PC-3 (cell line): ENCODE results near the gene PARD6A. TPM values are rescaled to one million over a fixed set of nuclear protein-coding genes. Genes with fewer than 3 reads are reported as not detected.

Experiments
- ATAC-seq: fragments of 200-7000 bp; cut with Tn5 transposase; 2 replicates; pipeline ENCODE4 v1.9.1; 2020; ENCODE audit warnings: mild to moderate bottlenecking, moderate library complexity
- BruUV-seq: library from RNA; stranded (reverse); fragments of 400-500 nt; replicated peaks from 2 replicates; lab custom pipeline; 2021; lab: Mats Ljungman, UMichigan
- CTCF ChIA-PET: fragments of 300-600 bp; sonication (Branson Sonifier 250); formaldehyde crosslinking; loops from one replicate; lab custom pipeline; 2022; ENCODE audit warnings: antibody characterized with exemption; lab: Charles Lee
- POLR2A ChIA-PET: fragments of 300-600 bp; sonication (Branson Sonifier 250); formaldehyde crosslinking; loops from one replicate; lab custom pipeline; 2022; ENCODE audit warnings: antibody characterized with exemption; ENCODE audit not compliant: unreplicated experiment; lab: Charles Lee
- DNase-seq: peaks from one replicate; pipeline ENCODE4 v3.0.0-alpha.2; 2015
- H2AFZ ChIP-seq: fragments of 300-600 bp; sonication (generic); 2 replicates; pipeline ENCODE4 v1.6.0; 2016; ENCODE audit warnings: antibody characterized with exemption, low read length
- H3F3A ChIP-seq: fragments of 300-600 bp; sonication (generic); one replicate; pipeline ENCODE4 v1.6.0; 2017; ENCODE audit warnings: antibody characterized with exemption, low read length, control low read depth, mild to moderate bottlenecking; ENCODE audit not compliant: unreplicated experiment
- H3K27ac ChIP-seq: fragments of 300-600 bp; sonication (generic); 2 replicates; pipeline ENCODE4 v1.5.1; 2016; ENCODE audit warnings: mild to moderate bottlenecking, low read length
- H3K27me3 ChIP-seq: fragments of 300-600 bp; sonication (generic); 2 replicates; pipeline ENCODE4 v1.6.1; 2016; ENCODE audit warnings: low read length, mixed read lengths
- H3K36me3 ChIP-seq: fragments of 300-600 bp; sonication (generic); 2 replicates; pipeline ENCODE4 v1.6.1; 2016; ENCODE audit warnings: low read depth, mixed run types, low read length, mixed read lengths
- H3K4me1 ChIP-seq: fragments of 300-600 bp; sonication (generic); 2 replicates; pipeline ENCODE4 v1.5.1; 2016; ENCODE audit warnings: low read length; ENCODE audit not compliant: insufficient read depth
- H3K4me2 ChIP-seq: fragments of 300-600 bp; sonication (generic); 2 replicates; pipeline ENCODE4 v1.6.0; 2016; ENCODE audit warnings: low read length
- H3K4me3 ChIP-seq: fragments of 300-600 bp; sonication (generic); 2 replicates; pipeline ENCODE4 v1.5.1; 2016; ENCODE audit warnings: mild to moderate bottlenecking, low read length, mixed read lengths
- H3K79me2 ChIP-seq: fragments of 300-600 bp; sonication (generic); 2 replicates; pipeline ENCODE4 v1.6.1; 2017; ENCODE audit warnings: low read length, mixed read lengths
- H3K9ac ChIP-seq: fragments of 300-600 bp; sonication (generic); 2 replicates; pipeline ENCODE4 v1.6.0; 2016; ENCODE audit warnings: mild to moderate bottlenecking, low read length
- H3K9me2 ChIP-seq: fragments of 300-600 bp; sonication (generic); replicated peaks from 2 replicates; pipeline ENCODE4 v1.6.1; 2016; ENCODE audit warnings: mixed run types, low read length, mixed read lengths
- H3K9me3 ChIP-seq: fragments of 300-600 bp; sonication (generic); 2 replicates; pipeline ENCODE4 v1.6.1; 2016; ENCODE audit warnings: low read length, mixed read lengths
- H4K20me1 ChIP-seq: fragments of 300-600 bp; sonication (generic); 2 replicates; pipeline ENCODE4 v1.6.1; 2016; ENCODE audit warnings: low read length, mixed read lengths
- EZH2 ChIP-seq: fragments of 300-600 bp; sonication (generic); IDR thresholded peaks from one replicate; pipeline ENCODE4 v1.6.1; 2017; ENCODE audit warnings: antibody characterized with exemption, mild to moderate bottlenecking, low read length; ENCODE audit not compliant: unreplicated experiment
- EZH2phosphoT487 ChIP-seq: fragments of 300-600 bp; sonication (generic); IDR thresholded peaks from 2 replicates; pipeline ENCODE4 v1.6.1; 2018; ENCODE audit warnings: mild to moderate bottlenecking, antibody characterized with exemption, low read length, borderline replicate concordance
- intact Hi-C: fragments of 100-400 bp; cut with micrococcal nuclease; formaldehyde crosslinking; loops from 2 replicates; pipeline ENCODE4 v1.9.0; 2023
- total RNA-seq: library from RNA; depleted of rRNA; stranded (reverse); fragments of >200 nt; gene quantifications from 2 replicates; pipeline ENCODE4 v1.2.3, GENCODE V29; 2014
- TF ChIP-seq, protein P1 (sequence below): fragments of 300-600 bp; sonication (generic); conservative IDR thresholded peaks from 2 replicates; pipeline ENCODE4 v1.5.1; 2017; ENCODE audit warnings: antibody characterized with exemption, low read depth, mild to moderate bottlenecking, low read length

PARD6A gene
- total RNA-seq, 1 experiment from 2014 or later = 15.1 TPM

DNA sequence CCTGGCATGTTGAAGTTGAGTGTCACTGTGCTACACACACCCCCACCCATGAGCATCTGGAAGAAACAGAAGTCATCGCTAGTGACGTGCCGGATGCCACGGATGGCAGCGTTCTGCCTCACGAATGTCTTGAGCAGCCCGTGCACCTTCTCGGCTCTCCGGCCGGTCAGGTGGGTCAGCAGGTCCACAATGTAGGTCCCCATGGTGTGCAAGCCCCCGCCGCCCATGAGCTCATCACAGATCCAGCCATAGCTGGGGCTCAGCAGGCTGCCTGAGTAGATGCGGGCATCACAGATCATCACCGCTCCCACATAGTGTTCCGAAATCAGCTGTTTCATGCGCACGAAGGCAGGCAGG lies 14.8 kb downstream of the PARD6A start:
- H3K36me3 ChIP-seq = no peaks in the 10 kb centered on the region
- TF ChIP-seq EZH2 (no peak), EZH2phosphoT487 (no peak)
- TF ChIP-seq, protein P1, sequence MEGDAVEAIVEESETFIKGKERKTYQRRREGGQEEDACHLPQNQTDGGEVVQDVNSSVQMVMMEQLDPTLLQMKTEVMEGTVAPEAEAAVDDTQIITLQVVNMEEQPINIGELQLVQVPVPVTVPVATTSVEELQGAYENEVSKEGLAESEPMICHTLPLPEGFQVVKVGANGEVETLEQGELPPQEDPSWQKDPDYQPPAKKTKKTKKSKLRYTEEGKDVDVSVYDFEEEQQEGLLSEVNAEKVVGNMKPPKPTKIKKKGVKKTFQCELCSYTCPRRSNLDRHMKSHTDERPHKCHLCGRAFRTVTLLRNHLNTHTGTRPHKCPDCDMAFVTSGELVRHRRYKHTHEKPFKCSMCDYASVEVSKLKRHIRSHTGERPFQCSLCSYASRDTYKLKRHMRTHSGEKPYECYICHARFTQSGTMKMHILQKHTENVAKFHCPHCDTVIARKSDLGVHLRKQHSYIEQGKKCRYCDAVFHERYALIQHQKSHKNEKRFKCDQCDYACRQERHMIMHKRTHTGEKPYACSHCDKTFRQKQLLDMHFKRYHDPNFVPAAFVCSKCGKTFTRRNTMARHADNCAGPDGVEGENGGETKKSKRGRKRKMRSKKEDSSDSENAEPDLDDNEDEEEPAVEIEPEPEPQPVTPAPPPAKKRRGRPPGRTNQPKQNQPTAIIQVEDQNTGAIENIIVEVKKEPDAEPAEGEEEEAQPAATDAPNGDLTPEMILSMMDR = no peak
- no peak overlapping the region for H3K9ac ChIP-seq
- no peaks in the 10 kb centered on the region for H3K79me2 ChIP-seq
- H3K4me3 ChIP-seq = no peak overlapping the region
- H3K9me3 ChIP-seq = no peaks in the 10 kb centered on the region
- H2AFZ ChIP-seq = no peak overlapping the region
- intact Hi-C loops = no loop called here
- ChIA-PET CTCF (no interaction called here), POLR2A (no interaction called here)
- DNase-seq = no peak
- no TSS peak for BruUV-seq
- H3K27ac ChIP-seq = no peak overlapping the region
- no peaks in the 10 kb centered on the region for H3K27me3 ChIP-seq
- H3F3A ChIP-seq = no peaks in the 10 kb centered on the region
- no peaks in the 10 kb centered on the region for H3K9me2 ChIP-seq
- H3K4me2 ChIP-seq = no peak overlapping the region
- no peaks in the 10 kb centered on the region for H4K20me1 ChIP-seq
- no peak for ATAC-seq
- peaks cover 5% of the 10 kb centered on the region for H3K4me1 ChIP-seq

DNA sequence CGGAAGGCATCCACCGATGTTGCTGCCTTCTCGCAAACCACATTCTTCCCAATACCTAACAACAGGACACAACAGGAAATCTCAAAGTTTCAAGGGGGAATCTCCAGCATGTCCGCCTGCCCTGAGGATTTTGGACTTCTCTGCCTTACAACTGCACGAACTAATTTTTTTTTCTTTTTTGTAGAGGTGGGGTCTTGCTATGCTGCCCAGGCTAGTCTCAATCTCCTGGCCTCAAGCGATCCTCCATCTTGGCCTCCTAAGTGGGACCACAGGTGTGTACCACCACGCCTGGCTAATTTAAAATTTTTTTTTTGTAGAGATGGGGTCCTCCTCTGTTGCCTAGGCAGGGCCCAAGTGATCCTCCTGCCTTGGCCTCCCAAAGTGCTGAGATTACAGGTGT lies 15.2 kb downstream of the PARD6A start:
- peak overlapping the region; percentile 37; the same call in 1 of the 2 replicates for H3K27ac ChIP-seq
- TF ChIP-seq EZH2phosphoT487 (no peak), EZH2 (no peak)
- TF ChIP-seq, protein P1 = no peak
- DNase-seq = no peak
- no peaks in the 10 kb centered on the region for H3F3A ChIP-seq
- H3K4me3 ChIP-seq = no peak overlapping the region
- ChIA-PET CTCF (no interaction called here), POLR2A (no interaction called here)
- H3K9me2 ChIP-seq = no peaks in the 10 kb centered on the region
- H2AFZ ChIP-seq = no peak overlapping the region
- no peaks in the 10 kb centered on the region for H3K9me3 ChIP-seq
- ATAC-seq = no peak
- no peaks in the 10 kb centered on the region for H3K27me3 ChIP-seq
- H3K36me3 ChIP-seq = no peaks in the 10 kb centered on the region
- H3K9ac ChIP-seq = no peak overlapping the region
- H3K4me1 ChIP-seq = peaks cover 5% of the 10 kb centered on the region
- H3K79me2 ChIP-seq = no peaks in the 10 kb centered on the region
- no TSS peak for BruUV-seq
- no peaks in the 10 kb centered on the region for H4K20me1 ChIP-seq
- intact Hi-C loops = no loop called here
- H3K4me2 ChIP-seq = no peak overlapping the region

DNA sequence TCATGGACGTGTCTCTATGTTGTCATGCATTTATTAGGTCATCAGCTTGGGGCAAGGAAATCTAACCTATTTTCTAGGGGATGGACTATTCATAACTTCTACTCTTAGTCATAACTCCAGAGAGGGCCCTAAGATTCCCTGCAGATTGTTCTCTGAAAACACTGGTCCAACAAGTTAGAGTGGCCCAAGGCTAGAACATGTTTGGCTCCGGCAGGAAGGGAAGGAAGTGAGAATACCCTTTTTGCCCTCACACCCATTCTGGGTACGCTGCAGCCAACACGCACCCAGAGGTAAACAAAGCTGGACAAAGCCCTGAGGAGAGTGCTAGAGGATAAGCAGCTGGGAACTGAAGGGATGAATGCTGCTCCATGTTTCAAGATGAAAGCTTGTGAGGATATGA lies 15.8 kb downstream of the PARD6A start:
- CTCF ChIA-PET = no interaction called here
- DNase-seq = peak; percentile 68
- Histone ChIP-seq H3K9me3 (no peaks in the 10 kb centered on the region), H3K4me3 (no peak overlapping the region), H3K4me1 (peaks cover 5% of the 10 kb centered on the region), H3K9ac (no peak overlapping the region), H3F3A (no peaks in the 10 kb centered on the region), H2AFZ (no peak overlapping the region), H4K20me1 (no peaks in the 10 kb centered on the region), H3K36me3 (no peaks in the 10 kb centered on the region), H3K9me2 (no peaks in the 10 kb centered on the region), H3K79me2 (no peaks in the 10 kb centered on the region), H3K27ac (peak overlapping the region; percentile 49), H3K4me2 (no peak overlapping the region), H3K27me3 (no peaks in the 10 kb centered on the region)
- POLR2A ChIA-PET = no interaction called here
- peak; percentile 34 for ATAC-seq
- no TSS peak for BruUV-seq
- intact Hi-C loops = no loop called here
- TF ChIP-seq EZH2 = no peak
- TF ChIP-seq, protein P1 = no peak
- no peak for TF ChIP-seq EZH2phosphoT487
